Superior temporal gyrus (tissue), 1 donor: ENCODE results near the gene KCNQ4.

Experiments used
- DNase-seq: peaks from one replicate; pipeline ENCODE4 v3.0.0-alpha.2; 2016; ENCODE audit errors: extremely low spot score

Gene KCNQ4

GRCh38 chr1:40777224-40777970 is 6.2 kb upstream of the KCNQ4 start:
- DNase-seq: no peak

- DNase-seq: no peak
These were observed 2.6 kb upstream of the KCNQ4 start for GRCh38 chr1:40780678-40781607.

GRCh38 chr1:40781608-40781971 is 2.0 kb upstream of the KCNQ4 start:
- DNase-seq: no peak

- DNase-seq: no peak
These were observed 1.1 kb upstream of the KCNQ4 start for GRCh38 chr1:40782371-40782956.

- DNase-seq: no peak
These were observed 669 bp downstream of the KCNQ4 start for GRCh38 chr1:40784141-40784770.

- no peak for DNase-seq
These were observed 1.2 kb downstream of the KCNQ4 start for GRCh38 chr1:40784771-40785151.

GRCh38 chr1:40785446-40785845 is 1.9 kb downstream of the KCNQ4 start:
- no peak for DNase-seq

GRCh38 chr1:40786171-40786994 is 2.8 kb downstream of the KCNQ4 start:
- no peak for DNase-seq

GRCh38 chr1:40786995-40787705 is 3.6 kb downstream of the KCNQ4 start:
- no peak for DNase-seq

GRCh38 chr1:40787737-40788560 is 4.4 kb downstream of the KCNQ4 start:
- DNase-seq: no peak

GRCh38 chr1:40788561-40789341 is 5.2 kb downstream of the KCNQ4 start:
- DNase-seq: no peak

- DNase-seq: no peak
These were observed 5.7 kb downstream of the KCNQ4 start for GRCh38 chr1:40789342-40789598.

GRCh38 chr1:40789661-40790430 is 6.3 kb downstream of the KCNQ4 start:
- no peak for DNase-seq

GRCh38 chr1:40792036-40792435 is 8.4 kb downstream of the KCNQ4 start:
- DNase-seq: no peak

- DNase-seq: no peak
These were observed 10.0 kb downstream of the KCNQ4 start for GRCh38 chr1:40793617-40794016.

- DNase-seq: no peak
These were observed 10.5 kb downstream of the KCNQ4 start for GRCh38 chr1:40794048-40794447.

- no peak for DNase-seq
These were observed 11.6 kb downstream of the KCNQ4 start for GRCh38 chr1:40794974-40795715.
